Epithelial cell of prostate (primary cell): ENCODE data around the gene UGT2A1.
A peak's percentile ranks its signal among the peaks of the same experiment; 100 is the strongest.
"Not testable (repeated sequence)": the region's sequence is repeated elsewhere in the genome, so short reads cannot be mapped to it uniquely, and the experiment has no call there.

Experiments
- DNase-seq: peaks from one replicate; pipeline ENCODE4 v3.0.0-alpha.2; 2011; ENCODE audit warnings: low read depth, low spot score
- H3K27ac ChIP-seq: fragments of 450-650 bp; 2 replicates; pipeline ENCODE4 v1.5.1; 2017; ENCODE audit warnings: mild to moderate bottlenecking

Gene UGT2A1

DNA sequence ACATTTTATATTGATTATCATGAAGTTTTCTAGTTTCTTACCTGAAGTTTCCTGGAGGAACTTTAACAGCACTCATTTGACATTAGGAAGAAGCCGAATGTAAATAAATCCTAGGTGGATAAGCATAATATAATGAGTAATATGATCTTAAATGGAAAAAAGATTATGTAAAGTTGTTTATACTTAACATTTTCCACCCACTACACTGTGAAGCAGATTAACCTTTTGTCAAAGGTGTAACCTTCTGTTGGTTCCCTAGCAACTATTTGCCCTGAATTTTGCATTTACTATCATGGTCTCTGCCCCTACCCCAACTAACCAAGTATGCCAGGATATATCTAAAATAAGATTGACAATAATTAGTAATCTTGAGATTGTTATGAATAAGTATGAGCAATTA lies at the start of gene UGT2A1:
UGT2A1 (minus strand) TSS at position 101 of the 400 bp plus-strand sequence. CDS start 5,603 bp downstream, outside the sequence.
- DNase-seq: no peak
- H3K27ac ChIP-seq: no peak within 1 kb of the TSS

GRCh38 chr4:69702201-69702600 lies 49.2 kb upstream of the UGT2A1 start:
- no peak for DNase-seq

GRCh38 chr4:69701696-69702095 lies 48.6 kb upstream of the UGT2A1 start:
- DNase-seq: no peak
- no peak overlapping the region for H3K27ac ChIP-seq

More at GRCh38 chr4:69702201-69702600, 49.2 kb upstream of the UGT2A1 start:
- no peak overlapping the region for H3K27ac ChIP-seq

DNA sequence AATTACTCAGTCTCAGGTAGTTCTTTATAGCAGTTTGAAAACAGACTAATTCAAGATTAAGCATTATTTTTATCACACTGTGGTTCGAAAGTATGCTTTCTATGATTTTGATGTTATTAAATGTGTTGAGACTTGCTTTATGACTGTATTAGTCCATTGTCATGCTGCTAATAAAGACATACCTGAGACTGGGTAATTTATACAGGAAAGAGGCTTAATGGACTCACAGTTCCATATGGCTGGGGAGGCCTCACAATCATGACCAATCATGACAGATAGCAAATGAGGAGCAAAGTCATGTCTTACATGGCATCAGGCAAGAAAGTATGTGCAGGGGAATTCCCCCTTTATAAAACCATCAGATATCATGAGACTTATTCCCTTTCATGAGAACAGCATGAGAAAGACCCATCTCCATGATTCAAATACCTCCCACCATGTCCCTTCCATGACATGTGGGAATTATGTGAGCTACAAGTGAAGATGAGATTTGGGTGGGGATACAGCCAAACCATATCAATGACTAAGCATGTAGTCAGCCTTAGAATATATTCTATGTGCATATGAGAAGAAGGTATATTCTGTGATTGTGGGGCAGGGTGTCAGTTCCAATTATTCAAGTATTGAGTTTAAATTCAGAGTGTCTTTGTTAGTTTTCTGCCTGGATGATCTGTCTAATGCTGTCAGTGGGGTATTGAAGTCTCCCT lies 44.6 kb upstream of the UGT2A1 start:
- peak overlapping the region; percentile 54 for H3K27ac ChIP-seq
- DNase-seq: peak; percentile 51

DNA sequence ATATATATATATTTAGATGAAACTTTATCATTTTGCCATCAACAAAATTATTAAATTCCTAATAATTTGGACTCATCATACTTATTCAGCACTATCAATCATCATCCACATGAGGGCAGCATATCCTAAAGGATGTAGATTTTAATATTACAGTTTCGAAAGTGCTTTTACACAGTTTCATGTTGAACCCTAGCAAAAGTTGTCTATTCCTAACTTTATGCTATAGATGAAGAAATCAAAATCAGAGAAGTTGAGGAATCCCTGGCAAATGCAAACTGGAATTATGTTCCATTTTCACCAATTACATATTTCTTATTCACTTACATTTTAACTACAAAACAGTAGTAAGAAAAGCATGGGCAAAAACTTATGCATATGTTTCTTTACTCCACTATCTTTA lies 36.6 kb upstream of the UGT2A1 start:
- no peak overlapping the region for H3K27ac ChIP-seq
- no peak for DNase-seq

DNA sequence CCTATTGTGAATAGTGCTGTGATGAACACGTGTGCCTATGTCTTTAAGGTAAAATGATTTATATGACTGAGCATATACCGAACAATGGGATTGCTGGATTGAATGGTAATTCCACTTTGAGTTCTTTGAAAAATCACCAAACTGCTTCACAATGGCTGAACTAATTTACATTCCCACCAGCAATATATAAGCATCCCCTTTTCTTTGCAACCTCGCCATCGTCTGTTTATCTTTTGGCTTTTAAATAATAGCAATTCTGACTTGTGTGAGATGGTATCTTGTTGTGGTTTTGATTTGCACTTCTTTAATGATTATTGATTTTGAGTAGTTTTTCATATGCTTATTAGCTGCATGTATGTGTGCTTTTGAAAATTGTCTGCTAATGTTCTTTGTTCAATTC lies 31.8 kb upstream of the UGT2A1 start:
- no peak overlapping the region for H3K27ac ChIP-seq
- DNase-seq: no peak

DNA sequence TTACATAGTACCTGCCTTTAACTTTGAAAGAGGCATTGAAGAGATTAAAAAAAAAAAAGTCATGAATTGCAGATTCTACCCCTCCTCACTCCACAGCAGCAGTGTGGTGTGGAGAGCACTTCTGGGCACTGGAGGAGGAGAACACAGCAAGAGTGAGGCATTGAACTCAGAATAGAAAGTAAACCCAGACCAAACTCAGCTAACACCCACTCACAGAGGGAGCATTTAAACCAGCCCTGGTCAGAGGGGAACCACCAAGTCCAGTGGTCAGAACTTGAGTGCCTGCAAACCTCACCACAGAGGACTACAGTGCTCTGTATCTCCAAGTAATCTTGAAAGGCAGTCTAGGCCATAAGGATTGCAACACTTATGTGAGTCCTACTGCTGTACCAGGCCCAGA lies 15.6 kb upstream of the UGT2A1 start:
- no peak overlapping the region for H3K27ac ChIP-seq
- DNase-seq: no peak

- not testable (repeated sequence) for H3K27ac ChIP-seq, DNase-seq
Measured at GRCh38 chr4:69664009-69664408, 11.0 kb upstream of the UGT2A1 start.

GRCh38 chr4:69661130-69661803 lies 8.2 kb upstream of the UGT2A1 start:
- DNase-seq, H3K27ac ChIP-seq: not testable (repeated sequence)

DNA sequence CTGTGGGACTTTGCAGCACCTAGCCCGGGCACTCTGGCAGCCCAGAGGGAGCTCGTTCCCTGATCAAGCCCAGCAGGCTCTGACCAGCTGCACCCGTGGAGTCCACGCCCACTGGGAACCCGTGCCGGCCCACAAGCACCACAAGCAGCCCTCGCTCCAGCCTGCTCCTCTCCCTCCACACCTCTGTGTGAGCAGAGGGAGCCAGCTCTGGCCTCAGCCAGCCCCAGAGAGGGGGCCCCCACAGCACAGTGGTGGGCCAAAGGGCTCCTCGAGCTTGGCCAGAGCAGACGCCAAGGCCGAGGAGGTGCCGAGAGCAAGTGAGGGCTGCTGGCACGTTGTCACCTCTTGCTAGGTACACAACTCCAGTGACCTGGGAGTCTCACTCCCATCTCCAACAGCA lies 5.1 kb upstream of the UGT2A1 start:
- no peak overlapping the region for H3K27ac ChIP-seq

GRCh38 chr4:69656653-69657158 lies 3.7 kb upstream of the UGT2A1 start:
- no peak for DNase-seq
- H3K27ac ChIP-seq: no peak overlapping the region

More for the DNA sequence above, 5.1 kb upstream of the UGT2A1 start:
- no peak for DNase-seq

DNA sequence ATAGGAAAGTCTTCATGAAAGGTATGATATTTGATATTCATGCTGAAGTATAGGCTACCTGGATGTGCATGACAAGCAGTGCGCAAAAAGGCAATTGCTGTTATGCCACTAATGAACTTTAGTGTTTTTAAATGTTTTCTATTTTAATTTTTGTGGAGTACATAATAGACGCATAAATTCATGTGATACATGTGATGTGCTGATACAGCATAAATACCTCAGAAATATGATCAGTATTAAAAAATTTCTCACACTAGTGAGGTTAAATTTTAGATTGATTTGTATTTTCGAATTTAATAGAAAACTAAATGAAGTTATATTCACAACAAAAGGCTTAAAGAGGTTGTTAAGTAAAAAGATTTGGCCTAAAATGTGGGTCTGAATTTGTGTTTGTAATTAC lies 2.2 kb downstream of the UGT2A1 start:
- no peak overlapping the region for H3K27ac ChIP-seq
- no peak for DNase-seq

DNA sequence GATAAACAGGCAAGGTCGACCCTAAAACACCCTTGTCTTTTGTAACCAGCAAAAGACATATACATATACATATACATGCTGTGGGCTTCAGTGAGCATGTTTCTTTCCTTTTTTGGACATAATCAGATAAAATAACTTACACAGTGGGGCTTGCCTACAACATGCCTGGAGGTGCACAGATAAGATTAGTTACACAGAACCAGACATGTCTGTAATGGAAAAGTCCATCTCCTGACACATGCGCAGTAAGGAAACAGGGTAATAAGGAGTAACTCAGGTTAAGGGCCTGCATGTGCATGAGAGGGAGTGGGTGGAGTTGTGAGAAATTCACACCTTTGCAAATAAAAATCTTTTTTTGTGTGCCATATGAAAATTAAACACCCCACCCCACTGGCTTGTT lies 3.4 kb downstream of the UGT2A1 start:
- DNase-seq: peak; percentile 31
- H3K27ac ChIP-seq: peak overlapping the region; percentile 65

DNA sequence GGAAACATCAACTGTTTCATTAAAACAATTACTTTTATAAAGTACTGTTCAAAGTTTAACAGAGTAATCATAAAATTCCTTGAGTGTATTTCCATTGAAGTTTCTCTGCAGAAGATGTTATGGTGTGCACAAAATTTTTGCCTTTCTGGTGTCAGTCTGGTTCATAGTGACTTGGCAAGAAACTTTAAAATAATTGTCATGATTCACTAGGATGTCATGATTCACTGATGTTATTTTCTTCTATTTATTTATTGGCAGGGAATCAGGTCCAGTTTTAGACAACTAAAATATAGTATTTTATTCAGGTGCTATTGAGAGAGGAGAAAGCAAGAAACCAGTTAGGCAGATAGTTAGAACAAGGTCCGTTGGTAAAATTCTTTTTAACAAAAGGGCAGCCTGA lies 3.8 kb downstream of the UGT2A1 start:
- H3K27ac ChIP-seq: peak overlapping the region; percentile 65
- no peak for DNase-seq

DNA sequence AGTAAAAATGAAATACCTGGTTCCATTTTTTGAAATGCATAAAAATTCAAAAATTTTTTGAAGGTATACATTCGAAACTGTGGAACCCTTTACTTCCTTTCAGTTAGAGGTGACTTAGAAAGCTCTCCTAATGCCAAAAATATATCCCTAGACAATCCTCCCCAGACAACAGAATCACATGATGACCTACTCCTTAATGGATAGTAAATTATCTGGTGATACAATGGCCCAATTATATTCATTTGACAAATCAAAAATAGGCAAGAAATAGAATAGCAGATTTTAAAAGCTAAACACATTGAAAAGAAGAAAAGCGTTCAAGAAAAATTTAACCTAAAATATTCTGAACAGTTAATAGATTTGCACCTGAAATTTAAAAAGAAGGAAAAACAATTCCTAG lies 10.1 kb downstream of the UGT2A1 start:
- DNase-seq: no peak
- H3K27ac ChIP-seq: no peak overlapping the region

DNA sequence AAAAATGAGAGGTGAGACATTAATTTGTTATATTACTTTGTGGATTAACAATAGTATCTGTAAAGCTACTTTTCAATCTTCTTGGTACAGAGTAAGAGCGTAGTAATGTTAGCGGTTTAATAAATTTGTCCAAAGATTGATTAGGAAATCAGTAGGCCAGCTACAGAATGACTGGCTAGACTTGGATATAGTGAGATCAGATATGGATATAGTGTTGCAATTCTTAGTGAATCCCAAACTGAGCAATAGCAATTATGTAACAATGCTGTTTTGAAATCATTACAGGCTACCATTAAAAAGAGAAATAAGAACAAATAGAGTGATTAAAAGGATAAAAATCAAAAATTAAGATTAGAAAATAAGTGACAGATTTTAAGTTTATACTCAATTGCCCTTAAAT lies 12.8 kb downstream of the UGT2A1 start:
- DNase-seq: no peak
- no peak overlapping the region for H3K27ac ChIP-seq

- no peak for DNase-seq
- no peak within 1 kb of the TSS for H3K27ac ChIP-seq
Measured at GRCh38 chr4:69639542-69639941, 13.5 kb downstream of the UGT2A1 start, which contains the start of gene UGT2A2. TSS of gene UGT2A2 (minus strand) at chr4:69639642. CDS start at chr4:69639640, 2 bp downstream.

DNA sequence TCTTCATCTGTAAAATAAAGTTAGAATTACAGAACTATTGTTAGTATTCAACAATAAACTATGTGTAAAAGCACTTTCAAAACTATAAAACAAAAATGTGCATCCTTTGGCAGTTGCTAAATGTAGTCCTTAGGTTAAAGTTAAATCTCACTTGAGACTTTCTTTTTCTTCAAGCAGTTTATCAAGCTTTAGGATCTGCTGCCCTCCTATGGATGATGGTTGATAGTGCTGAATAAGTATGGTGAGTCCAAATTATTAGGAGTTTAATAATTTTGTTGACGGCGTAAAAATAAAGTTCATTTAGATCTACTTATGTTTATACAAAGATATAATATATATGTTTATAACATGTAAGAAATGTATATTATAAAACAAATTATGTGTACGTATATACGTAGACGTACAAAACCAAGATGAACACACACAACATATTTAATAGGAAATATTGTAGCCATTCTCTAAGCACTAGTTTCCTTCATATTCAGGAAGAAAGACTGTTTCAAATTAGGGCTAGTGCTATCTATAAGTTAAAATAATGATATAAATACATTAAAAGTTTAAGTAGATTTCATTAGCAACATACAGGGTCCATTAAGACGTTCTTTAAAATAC lies 35.9 kb downstream of the UGT2A1 start:
- DNase-seq: peak; percentile 1
- H3K27ac ChIP-seq: no peak overlapping the region

- no peak overlapping the region for H3K27ac ChIP-seq
- no peak for DNase-seq
Measured at GRCh38 chr4:69610484-69610883, 42.6 kb downstream of the UGT2A1 start.

DNA sequence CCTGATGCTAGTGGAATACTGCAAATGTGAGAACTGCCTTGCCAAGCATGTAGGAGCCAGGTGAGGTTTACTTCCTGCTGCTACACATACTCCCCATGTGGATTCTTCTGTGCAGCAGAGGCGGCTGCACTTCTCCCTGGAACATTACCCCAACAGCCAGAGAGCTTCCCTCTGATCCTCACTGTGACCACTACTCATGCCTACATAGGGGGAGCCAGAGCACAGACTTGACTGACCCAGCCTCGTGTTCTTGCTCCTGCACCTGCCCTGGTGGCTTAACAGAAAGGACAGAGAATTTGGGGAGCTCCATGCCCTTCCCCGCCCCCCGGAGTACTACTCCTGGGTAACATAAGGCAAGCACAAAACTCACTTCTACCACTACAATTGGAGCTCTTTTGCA lies 52.0 kb downstream of the UGT2A1 start:
- no peak for DNase-seq
- H3K27ac ChIP-seq: no peak overlapping the region

DNA sequence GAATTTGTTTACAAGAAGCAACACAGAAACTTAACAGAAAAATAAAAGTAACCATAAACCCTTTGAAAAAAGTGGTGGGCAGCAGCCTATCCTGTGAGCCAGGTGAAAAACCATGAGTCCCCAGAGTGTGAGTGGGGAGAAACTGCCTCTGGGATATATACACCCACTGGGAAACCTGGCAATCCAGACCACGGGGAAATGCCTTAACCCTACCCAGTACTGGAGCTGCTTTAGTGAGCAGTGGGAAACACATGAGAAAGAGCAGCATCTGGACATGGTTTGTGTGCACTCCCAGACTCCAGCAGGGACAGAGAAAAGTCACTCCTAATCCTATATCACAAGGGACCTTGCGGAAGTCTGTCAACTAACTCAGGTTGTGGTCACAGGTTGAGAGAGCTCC lies 53.0 kb downstream of the UGT2A1 start:
- DNase-seq: no peak
- H3K27ac ChIP-seq: no peak overlapping the region
